ENCODE data around the gene FBXO38. TPM values are rescaled to one million over a fixed set of nuclear protein-coding genes. Genes with fewer than 3 reads are reported as not detected.

Gene FBXO38
- total RNA-seq, 1 donor from 2014 or later: 38.8 TPM

Other genes starting within 250 kb of the FBXO38 start
- not detected in 2 replicates for gene SPINK14, start 215.4 kb upstream of the FBXO38 start, total RNA-seq
- not detected in 2 replicates for gene SPINK6, start 180.9 kb upstream of the FBXO38 start, total RNA-seq
- gene MARCOL, start 145.4 kb upstream of the FBXO38 start, total RNA-seq: not detected in 2 replicates
- not detected in 2 replicates for gene SPINK13, start 115.2 kb upstream of the FBXO38 start, total RNA-seq
- gene SPINK7, start 71.5 kb upstream of the FBXO38 start, total RNA-seq: not detected in 2 replicates
- gene SPINK9, start 48.4 kb upstream of the FBXO38 start, total RNA-seq: not detected in 2 replicates